PFSK-1 (cell line): ENCODE measurements around the gene PDZD2.

Experiments
- TAF1 ChIP-seq: IDR thresholded peaks from 2 replicates; pipeline ENCODE4 v1.6.1; 2012; ENCODE audit warnings: low read length, control low read depth, borderline replicate concordance; ENCODE audit not compliant: insufficient read depth
- TF ChIP-seq, protein P1 (sequence below), 2 experiments: IDR thresholded peaks; 2 replicates each; pipeline versions ENCODE4 v1.6.1 to v1.8.0; 2011 to 2012; ENCODE audit warnings: low read depth in 2 of 2, low read length in 2 of 2, control low read depth in 1 of 2, inconsistent platforms in 1 of 2, mild to moderate bottlenecking in 1 of 2, moderate library complexity in 1 of 2; ENCODE audit not compliant: insufficient read depth in 1 of 2

DNA sequence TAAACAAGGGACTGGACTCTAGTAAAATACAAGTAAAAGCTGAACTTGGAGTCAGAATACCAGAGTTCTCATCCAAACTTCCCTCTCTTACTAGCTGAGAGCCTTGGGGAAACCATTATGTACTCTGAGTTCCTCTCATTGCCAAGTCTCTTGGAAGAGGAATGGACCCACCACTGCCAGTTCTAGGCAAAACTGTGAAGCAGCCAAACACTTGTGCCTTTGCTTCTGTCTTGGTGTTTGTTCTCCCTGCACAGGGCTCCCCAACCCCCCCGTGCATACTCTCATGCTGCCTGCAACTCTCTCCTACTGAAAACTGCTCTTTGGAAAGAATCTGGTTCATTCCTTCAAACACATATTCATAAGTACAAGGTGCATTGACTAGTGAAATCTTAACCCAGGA is 102.6 kb downstream of the PDZD2 start:
- TF ChIP-seq, protein P1, sequence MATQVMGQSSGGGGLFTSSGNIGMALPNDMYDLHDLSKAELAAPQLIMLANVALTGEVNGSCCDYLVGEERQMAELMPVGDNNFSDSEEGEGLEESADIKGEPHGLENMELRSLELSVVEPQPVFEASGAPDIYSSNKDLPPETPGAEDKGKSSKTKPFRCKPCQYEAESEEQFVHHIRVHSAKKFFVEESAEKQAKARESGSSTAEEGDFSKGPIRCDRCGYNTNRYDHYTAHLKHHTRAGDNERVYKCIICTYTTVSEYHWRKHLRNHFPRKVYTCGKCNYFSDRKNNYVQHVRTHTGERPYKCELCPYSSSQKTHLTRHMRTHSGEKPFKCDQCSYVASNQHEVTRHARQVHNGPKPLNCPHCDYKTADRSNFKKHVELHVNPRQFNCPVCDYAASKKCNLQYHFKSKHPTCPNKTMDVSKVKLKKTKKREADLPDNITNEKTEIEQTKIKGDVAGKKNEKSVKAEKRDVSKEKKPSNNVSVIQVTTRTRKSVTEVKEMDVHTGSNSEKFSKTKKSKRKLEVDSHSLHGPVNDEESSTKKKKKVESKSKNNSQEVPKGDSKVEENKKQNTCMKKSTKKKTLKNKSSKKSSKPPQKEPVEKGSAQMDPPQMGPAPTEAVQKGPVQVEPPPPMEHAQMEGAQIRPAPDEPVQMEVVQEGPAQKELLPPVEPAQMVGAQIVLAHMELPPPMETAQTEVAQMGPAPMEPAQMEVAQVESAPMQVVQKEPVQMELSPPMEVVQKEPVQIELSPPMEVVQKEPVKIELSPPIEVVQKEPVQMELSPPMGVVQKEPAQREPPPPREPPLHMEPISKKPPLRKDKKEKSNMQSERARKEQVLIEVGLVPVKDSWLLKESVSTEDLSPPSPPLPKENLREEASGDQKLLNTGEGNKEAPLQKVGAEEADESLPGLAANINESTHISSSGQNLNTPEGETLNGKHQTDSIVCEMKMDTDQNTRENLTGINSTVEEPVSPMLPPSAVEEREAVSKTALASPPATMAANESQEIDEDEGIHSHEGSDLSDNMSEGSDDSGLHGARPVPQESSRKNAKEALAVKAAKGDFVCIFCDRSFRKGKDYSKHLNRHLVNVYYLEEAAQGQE (IDR thresholded peaks at IDR 0.05; ENCODE audit: insufficient read depth in 1 of 2, low read depth in 2 of 2, low read length in 2 of 2): no peak
- TF ChIP-seq TAF1: no peak
